T-helper 1 cell treated with Interleukin-12 subunit alpha and Interleukin-12 subunit beta and Interleukin-4 antibody, amounts not matched to agents 30 μg/mL and 1 μg/mL, for 36 hours (primary cell): ENCODE data around the gene FNIP1.

Experiments
- H3K27ac Mint-ChIP-seq: one replicate; pipeline ENCODE4 v1.8.0; 2021; ENCODE audit warnings: mild to moderate bottlenecking, mixed read lengths
- H3K27me3 Mint-ChIP-seq: one replicate; pipeline ENCODE4 v1.8.0; 2021; ENCODE audit warnings: low read depth, mixed read lengths
- H3K36me3 Mint-ChIP-seq: one replicate; pipeline ENCODE4 v1.8.0; 2021; ENCODE audit warnings: low read depth, mixed read lengths
- H3K4me1 Mint-ChIP-seq: one replicate; pipeline ENCODE4 v1.8.0; 2021; ENCODE audit warnings: low read depth, mixed read lengths
- H3K4me3 Mint-ChIP-seq: one replicate; pipeline ENCODE4 v1.8.0; 2021; ENCODE audit warnings: mild to moderate bottlenecking, moderate library complexity, mixed read lengths
- H3K9me3 Mint-ChIP-seq: one replicate; pipeline ENCODE4 v1.8.0; 2021; ENCODE audit warnings: mixed read lengths

Gene FNIP1

DNA sequence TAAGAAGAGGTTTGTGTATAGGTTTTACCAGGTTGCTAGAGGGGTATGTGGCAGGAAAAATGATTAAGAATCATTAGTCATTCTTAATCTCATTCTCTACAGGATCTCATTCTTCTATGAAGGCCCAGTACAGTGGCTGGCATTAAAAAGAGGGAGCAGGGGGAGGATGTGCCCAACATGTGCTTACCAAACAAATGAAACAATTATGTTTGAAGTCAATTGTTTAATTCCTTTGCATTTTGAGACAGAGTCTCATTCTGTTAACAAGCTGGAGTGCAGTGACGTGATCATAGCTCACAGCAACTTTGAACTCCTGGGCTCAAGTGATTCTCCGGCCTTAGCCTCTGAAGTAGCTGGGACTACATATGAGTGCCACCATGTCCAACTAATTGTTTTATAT lies 23.0 kb downstream of the FNIP1 start:
- Mint-ChIP-seq H3K4me3 (no peak overlapping the region), H3K36me3 (peaks cover 8% of the 10 kb centered on the region), H3K9me3 (no peaks in the 10 kb centered on the region), H3K27me3 (no peaks in the 10 kb centered on the region), H3K4me1 (peaks cover 7% of the 10 kb centered on the region), H3K27ac (no peak overlapping the region)

DNA sequence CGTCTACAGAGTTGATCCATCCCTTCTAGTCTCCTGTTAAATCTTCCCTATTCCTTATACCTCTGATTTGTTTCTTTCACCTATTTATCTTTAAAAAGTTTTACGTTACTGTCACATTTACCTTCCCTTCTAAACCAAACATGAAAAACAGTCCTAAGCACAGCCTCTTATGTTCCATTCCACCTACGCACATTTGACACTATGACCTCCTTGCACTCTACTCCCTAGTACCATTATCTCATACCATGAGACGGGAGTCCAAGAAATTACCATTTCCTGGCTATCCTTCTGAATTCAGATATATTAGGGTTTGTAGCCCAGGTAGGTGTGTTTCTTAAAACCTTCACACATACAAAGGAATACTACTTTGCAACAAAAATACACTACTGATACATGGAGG lies 25.1 kb downstream of the FNIP1 start:
- Mint-ChIP-seq H3K4me1 (peaks cover 5% of the 10 kb centered on the region), H3K4me3 (no peak overlapping the region), H3K36me3 (peaks cover 5% of the 10 kb centered on the region), H3K27me3 (no peaks in the 10 kb centered on the region), H3K9me3 (peaks cover 3% of the 10 kb centered on the region), H3K27ac (no peak overlapping the region)

DNA sequence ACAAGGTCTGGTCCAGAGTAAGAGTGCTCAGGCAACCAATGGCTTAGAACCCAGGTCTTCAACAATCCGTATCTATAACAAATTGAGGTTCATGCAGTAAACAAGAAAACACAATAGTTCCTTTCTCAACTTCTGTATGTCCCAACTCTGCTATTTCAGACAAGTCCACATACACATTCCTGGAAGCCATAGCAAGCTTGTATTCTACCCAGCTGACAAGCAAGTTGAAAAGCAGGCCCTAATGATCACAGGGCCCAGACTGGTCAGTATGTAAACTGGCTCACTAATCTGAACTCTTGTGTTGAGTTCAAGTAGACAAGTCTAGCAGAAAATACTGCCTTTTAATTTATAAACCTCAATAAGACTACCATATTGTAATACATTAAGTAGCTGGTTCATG lies 26.9 kb downstream of the FNIP1 start:
- Mint-ChIP-seq H3K36me3 (peaks cover 10% of the 10 kb centered on the region), H3K9me3 (peaks cover 10% of the 10 kb centered on the region), H3K4me3 (no peak overlapping the region), H3K4me1 (peaks cover 5% of the 10 kb centered on the region), H3K27ac (no peak overlapping the region), H3K27me3 (no peaks in the 10 kb centered on the region)

DNA sequence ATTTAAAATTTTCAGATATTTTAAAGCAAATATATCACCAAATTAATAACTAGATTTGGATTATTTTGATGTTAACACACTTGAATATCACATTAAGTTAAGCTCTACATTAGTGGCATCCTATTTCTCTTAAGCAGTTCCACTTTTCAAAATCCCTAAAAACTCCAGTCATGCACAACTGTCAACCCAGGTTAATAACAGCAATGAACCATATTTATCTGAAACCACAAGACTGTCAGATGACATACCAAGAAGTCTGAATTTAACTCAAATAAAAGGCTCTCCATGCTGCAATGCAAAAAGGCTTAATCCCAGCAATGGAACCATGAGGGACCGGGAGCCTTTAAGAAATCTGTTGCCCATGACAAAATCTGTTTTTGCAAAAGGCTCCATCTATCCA lies 27.5 kb downstream of the FNIP1 start:
- peaks cover 11% of the 10 kb centered on the region for H3K36me3 Mint-ChIP-seq
- no peak overlapping the region for H3K4me3 Mint-ChIP-seq
- H3K4me1 Mint-ChIP-seq = peaks cover 5% of the 10 kb centered on the region
- H3K27ac Mint-ChIP-seq = no peak overlapping the region
- H3K27me3 Mint-ChIP-seq = no peaks in the 10 kb centered on the region
- peaks cover 15% of the 10 kb centered on the region for H3K9me3 Mint-ChIP-seq

DNA sequence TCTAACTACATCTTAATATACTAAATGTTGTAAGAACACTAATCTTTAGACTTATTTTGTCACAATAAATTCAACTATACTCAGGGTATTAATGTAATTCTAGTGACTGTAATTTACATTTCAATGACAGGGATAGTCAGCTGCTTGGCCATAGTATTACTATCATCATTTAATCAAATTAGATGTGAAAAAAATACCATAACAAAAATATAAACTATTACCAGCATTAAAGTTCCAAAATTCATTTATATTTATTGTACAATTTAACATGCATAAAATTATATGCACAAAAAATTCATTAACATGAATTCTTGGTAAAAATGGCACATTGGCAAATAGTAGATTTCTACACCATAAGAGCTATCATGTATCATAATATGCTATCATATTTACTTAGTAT lies 28.9 kb downstream of the FNIP1 start:
- Mint-ChIP-seq H3K27me3 (no peaks in the 10 kb centered on the region), H3K4me1 (peaks cover 5% of the 10 kb centered on the region), H3K9me3 (peaks cover 15% of the 10 kb centered on the region), H3K36me3 (peaks cover 18% of the 10 kb centered on the region), H3K4me3 (no peak overlapping the region), H3K27ac (no peak overlapping the region)

DNA sequence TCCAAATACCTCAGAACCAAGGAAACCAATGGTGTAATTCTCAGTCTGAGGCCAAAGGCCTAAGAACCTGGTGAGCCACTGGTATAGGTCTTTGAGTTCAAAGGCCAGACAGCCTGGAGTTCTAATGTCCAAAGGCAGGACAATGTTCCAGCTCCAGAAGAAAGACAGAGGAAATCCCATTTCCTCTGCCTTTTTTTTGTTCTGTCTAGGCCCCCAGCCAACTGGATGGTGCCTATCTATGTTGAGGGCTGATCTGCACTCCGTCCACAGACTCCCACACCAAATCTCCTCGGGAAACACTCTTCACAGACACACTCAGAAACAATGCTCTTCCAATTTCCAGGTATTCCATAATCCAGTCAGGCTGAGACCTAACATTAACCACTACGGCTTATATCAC lies 30.1 kb downstream of the FNIP1 start:
- Mint-ChIP-seq H3K36me3 (peaks cover 23% of the 10 kb centered on the region), H3K4me3 (no peak overlapping the region), H3K4me1 (peaks cover 5% of the 10 kb centered on the region), H3K27ac (no peak overlapping the region), H3K9me3 (peaks cover 20% of the 10 kb centered on the region), H3K27me3 (no peaks in the 10 kb centered on the region)

DNA sequence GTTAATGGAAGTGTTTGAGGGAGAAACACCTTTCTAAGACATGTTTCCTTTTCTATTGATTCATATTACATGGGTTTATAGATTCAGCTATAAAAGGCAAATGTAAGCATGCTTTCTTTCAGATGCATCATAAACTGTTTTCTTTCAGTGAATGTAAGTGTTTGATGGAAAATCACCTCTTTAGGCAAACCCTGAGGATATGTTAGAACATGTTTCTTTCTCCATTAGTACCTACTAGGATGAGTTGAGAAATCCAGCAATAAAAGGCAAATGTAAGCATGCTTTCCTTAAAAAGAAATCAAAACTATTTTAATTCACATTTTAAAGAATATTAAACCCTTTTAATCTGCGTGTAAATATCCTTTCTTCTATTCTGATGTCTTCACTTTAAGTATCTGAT lies 31.6 kb downstream of the FNIP1 start:
- no peaks in the 10 kb centered on the region for H3K27me3 Mint-ChIP-seq
- H3K4me3 Mint-ChIP-seq = no peak overlapping the region
- H3K27ac Mint-ChIP-seq = no peak overlapping the region
- peaks cover 20% of the 10 kb centered on the region for H3K9me3 Mint-ChIP-seq
- H3K36me3 Mint-ChIP-seq = peaks cover 23% of the 10 kb centered on the region
- H3K4me1 Mint-ChIP-seq = peaks cover 3% of the 10 kb centered on the region

DNA sequence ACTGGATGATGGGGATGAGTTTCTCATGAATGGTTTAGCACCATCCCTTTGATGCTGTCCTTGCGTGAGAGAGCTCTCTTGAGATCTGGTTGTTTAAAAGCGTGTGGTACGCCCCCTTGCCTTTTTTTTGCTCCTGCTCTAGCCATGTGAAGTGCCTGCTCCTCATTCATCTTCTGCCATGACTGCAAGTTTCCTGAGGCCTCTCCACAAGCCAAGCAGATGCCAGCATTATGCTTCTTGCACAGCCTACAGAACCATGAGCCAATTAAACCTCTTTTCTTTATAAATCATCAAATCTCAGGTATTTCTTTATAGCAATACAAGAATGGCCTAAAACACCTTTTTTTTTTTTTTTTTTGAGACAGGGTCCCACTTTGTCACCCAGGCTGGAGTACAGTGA lies 32.8 kb downstream of the FNIP1 start:
- Mint-ChIP-seq H3K9me3 (peaks cover 20% of the 10 kb centered on the region), H3K27me3 (no peaks in the 10 kb centered on the region), H3K27ac (no peak overlapping the region), H3K4me3 (no peak overlapping the region), H3K4me1 (peaks cover 7% of the 10 kb centered on the region), H3K36me3 (peaks cover 24% of the 10 kb centered on the region)

DNA sequence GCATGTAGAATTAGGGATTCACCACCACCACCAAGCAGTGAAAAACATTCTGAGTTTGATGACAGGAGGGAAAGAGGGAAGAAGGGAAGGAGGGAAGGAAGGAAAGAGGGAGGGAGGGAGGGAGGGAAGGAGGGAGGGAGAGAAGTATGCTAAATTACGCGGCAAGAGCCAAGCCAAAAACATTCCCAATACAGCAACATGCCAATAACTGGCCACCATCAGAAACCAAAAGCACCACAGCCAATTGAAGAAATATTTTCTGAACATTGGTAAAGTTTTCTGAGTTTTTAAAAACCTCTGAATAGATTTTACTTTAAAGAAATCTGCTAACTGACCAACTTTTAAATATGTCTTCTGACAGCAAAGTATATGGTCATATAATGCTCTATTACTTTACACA lies 36.0 kb downstream of the FNIP1 start:
- H3K36me3 Mint-ChIP-seq = peaks cover 23% of the 10 kb centered on the region
- H3K9me3 Mint-ChIP-seq = peaks cover 15% of the 10 kb centered on the region
- H3K27me3 Mint-ChIP-seq = no peaks in the 10 kb centered on the region
- no peak overlapping the region for H3K27ac Mint-ChIP-seq
- peaks cover 10% of the 10 kb centered on the region for H3K4me1 Mint-ChIP-seq
- no peak overlapping the region for H3K4me3 Mint-ChIP-seq

DNA sequence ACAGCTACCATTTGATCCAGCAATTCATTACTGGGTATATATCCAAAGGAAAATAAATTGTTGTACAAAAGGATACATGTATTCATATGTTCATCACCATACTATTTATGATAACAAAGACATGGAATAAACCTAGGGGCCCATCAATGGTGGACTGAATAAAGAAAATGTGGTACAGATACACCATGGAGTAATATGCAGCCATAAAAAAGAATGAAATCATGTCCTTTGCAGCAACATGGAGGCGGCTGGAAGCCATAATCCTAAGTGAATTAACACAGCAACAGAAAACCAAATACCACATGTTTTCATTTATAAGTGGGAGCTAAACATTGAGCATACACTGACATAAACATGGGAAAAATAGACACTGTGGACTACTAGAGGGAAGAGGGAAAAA lies 37.1 kb downstream of the FNIP1 start:
- no peaks in the 10 kb centered on the region for H3K27me3 Mint-ChIP-seq
- peaks cover 8% of the 10 kb centered on the region for H3K9me3 Mint-ChIP-seq
- H3K4me1 Mint-ChIP-seq = peaks cover 11% of the 10 kb centered on the region
- H3K4me3 Mint-ChIP-seq = no peak overlapping the region
- H3K36me3 Mint-ChIP-seq = peaks cover 20% of the 10 kb centered on the region
- no peak overlapping the region for H3K27ac Mint-ChIP-seq

DNA sequence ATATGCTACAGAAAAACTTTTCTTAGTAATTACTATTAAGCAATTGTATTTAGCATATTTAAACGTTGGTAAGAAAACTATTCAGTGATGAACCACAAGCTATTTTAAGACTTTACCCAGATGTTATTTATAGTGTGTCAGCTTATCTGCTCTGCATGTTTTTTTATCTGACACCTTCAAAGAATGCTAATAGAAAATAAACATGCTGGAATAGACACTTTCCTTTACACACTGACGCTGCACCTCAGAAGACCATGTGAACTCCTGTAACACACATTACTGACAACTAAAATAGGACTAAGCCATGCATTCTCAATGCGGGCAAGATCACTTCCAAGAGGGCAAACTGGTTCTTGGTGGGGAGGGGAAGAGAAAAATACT lies 38.3 kb downstream of the FNIP1 start:
- Mint-ChIP-seq H3K4me1 (peaks cover 15% of the 10 kb centered on the region), H3K27ac (no peak overlapping the region), H3K27me3 (no peaks in the 10 kb centered on the region), H3K9me3 (peaks cover 6% of the 10 kb centered on the region), H3K4me3 (no peak overlapping the region), H3K36me3 (peaks cover 13% of the 10 kb centered on the region)

DNA sequence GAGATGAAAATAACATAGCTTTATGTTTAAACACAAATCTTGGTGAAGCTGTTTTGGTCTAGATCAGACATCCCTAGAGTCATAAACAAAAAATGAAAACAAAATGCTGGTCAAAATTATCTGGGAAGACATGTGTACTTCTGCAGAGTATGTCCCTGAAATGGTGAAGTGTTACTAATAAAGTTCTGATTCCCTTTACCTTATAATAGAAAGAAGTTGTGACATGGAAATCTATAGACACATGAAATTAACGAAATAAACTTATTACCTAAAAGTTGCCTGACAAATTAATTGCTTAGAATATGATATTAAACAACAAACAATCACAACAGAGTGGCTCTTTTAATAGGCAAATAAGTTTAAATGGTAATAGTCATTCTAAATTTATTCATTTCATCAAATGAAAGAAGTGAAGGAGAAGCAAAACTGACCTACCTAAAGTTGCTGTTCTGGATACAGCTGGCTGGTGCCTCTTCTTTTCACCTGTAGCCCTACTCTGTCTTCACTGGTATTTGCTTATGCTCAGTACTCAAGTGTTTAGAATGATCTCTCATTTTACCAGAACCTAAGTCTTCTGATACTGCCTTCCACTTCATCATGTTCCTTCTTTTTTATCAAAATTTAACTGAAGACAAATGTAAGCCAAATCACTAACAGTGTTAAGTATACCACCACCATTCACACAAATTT lies 38.8 kb downstream of the FNIP1 start:
- H3K27me3 Mint-ChIP-seq = no peaks in the 10 kb centered on the region
- peaks cover 15% of the 10 kb centered on the region for H3K4me1 Mint-ChIP-seq
- H3K36me3 Mint-ChIP-seq = peaks cover 11% of the 10 kb centered on the region
- H3K27ac Mint-ChIP-seq = no peak overlapping the region
- no peak overlapping the region for H3K4me3 Mint-ChIP-seq
- H3K9me3 Mint-ChIP-seq = peaks cover 6% of the 10 kb centered on the region

DNA sequence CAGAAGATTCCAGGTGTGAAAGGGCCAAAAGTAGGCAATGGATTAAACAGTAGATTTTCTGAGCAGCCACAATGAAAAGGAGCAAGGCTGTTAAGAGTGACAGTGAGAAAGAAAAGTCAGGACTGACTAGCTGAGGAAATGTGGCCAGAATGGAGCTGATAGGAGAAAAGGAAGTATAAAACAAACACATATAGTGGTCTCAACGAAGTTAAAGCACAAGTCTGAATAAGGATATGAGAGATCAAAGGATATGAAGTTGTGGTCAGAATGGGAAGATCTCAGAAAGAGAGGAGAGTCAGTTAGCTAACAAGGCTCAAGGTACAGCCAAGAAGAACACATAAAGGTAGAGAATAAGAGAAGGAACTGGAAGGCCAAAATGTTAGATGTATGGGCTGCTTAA lies 39.9 kb downstream of the FNIP1 start:
- Mint-ChIP-seq H3K27me3 (no peaks in the 10 kb centered on the region), H3K4me1 (peaks cover 15% of the 10 kb centered on the region), H3K36me3 (peaks cover 8% of the 10 kb centered on the region), H3K4me3 (no peak overlapping the region), H3K9me3 (no peaks in the 10 kb centered on the region), H3K27ac (no peak overlapping the region)

DNA sequence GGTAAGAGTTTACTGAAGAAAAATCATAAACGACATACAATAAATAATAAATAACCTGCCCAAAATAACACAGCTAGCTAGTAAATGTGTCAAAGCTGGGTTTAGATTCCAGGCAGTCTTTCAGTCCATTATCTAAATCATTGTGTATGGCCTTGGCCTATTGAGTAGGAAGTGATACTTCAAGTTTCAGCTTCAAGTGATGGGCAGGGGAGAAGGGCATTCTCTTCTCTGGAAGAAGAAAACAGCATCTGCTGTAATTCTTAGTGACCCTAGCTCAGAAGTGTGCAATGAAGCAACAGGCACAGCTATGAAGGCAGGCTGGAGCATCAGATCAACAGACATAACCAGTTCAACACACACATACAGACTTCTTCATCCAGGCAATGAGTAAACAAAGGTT lies 42.5 kb downstream of the FNIP1 start:
- Mint-ChIP-seq H3K4me1 (peaks cover 20% of the 10 kb centered on the region), H3K36me3 (peaks cover 17% of the 10 kb centered on the region), H3K4me3 (no peak overlapping the region), H3K27ac (no peak overlapping the region), H3K27me3 (no peaks in the 10 kb centered on the region), H3K9me3 (no peaks in the 10 kb centered on the region)

DNA sequence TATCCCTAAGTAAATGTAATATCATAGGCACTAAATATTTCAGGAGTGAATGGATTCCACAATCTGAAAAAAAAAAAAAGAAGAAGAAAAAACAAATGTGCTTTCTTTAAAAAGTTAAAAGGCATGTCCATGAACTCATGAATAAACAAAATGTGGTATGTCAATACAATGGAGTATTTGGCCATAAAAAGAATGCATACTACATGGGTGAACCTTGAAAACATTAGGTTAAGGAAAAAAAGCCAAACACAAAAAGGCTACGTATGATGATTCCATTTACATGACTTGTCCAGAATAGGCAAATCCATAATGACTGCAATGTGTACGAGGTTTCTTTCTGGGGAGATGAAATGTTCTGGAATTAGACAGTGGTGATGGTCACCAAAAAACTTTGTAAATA lies 45.3 kb downstream of the FNIP1 start:
- Mint-ChIP-seq H3K9me3 (peaks cover 5% of the 10 kb centered on the region), H3K27me3 (no peaks in the 10 kb centered on the region), H3K4me3 (no peak overlapping the region), H3K27ac (no peak overlapping the region), H3K36me3 (peaks cover 21% of the 10 kb centered on the region), H3K4me1 (peaks cover 28% of the 10 kb centered on the region)
